ENCODE data around the gene UNC5B. TPM values are rescaled to one million over a fixed set of nuclear protein-coding genes. Genes with fewer than 3 reads are reported as not detected.

UNC5B gene
- total and polyA plus RNA-seq, 12 donors: 2.0 to 27.0 (median 8.8) TPM

DNA sequence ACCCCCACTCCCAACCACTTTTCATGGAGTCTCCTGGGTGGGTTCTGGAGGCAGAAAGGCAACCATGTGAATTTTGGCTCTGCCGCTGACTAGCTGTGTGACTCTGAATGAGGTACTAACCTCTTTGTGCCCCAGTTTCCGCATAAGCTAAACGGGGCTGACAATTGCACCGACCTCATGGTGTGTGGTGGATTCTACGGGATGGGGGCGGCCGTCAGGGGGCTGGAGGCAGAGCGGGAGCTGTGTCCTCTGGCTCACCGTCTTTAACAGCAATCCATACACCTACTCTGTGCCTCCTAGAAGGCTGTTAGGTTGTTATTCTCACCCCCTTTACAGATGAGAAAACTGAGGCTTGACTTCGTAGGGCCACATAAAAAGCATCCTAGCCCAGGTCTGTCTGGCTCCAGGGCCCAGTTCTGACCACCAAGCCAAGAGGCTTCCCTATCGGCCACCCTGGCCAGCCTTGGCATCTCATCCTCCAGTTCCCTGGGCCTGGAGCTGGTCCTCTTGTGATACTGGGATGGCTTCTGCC is 102.4 kb downstream of the UNC5B start:
- no peak for DNase-seq
- intact Hi-C loops (cut with DNase I): loop anchor here (5.0 to 10.0 kb wide), 6 partner anchors 68 to 498 kb away; no protein-coding TSS in a partner anchor
- no peaks in the 10 kb centered on the region for H3K27me3 ChIP-seq
- no peaks in the 10 kb centered on the region for H3K36me3 ChIP-seq (replicated peaks in 1 of 2)
- H3K27ac ChIP-seq: no peak overlapping the region
- peaks cover 0 to 19% of the 10 kb centered on the region in 2 donors for H3K4me1 ChIP-seq (replicated peaks in 1 of 2)
- TF ChIP-seq, protein P1, sequence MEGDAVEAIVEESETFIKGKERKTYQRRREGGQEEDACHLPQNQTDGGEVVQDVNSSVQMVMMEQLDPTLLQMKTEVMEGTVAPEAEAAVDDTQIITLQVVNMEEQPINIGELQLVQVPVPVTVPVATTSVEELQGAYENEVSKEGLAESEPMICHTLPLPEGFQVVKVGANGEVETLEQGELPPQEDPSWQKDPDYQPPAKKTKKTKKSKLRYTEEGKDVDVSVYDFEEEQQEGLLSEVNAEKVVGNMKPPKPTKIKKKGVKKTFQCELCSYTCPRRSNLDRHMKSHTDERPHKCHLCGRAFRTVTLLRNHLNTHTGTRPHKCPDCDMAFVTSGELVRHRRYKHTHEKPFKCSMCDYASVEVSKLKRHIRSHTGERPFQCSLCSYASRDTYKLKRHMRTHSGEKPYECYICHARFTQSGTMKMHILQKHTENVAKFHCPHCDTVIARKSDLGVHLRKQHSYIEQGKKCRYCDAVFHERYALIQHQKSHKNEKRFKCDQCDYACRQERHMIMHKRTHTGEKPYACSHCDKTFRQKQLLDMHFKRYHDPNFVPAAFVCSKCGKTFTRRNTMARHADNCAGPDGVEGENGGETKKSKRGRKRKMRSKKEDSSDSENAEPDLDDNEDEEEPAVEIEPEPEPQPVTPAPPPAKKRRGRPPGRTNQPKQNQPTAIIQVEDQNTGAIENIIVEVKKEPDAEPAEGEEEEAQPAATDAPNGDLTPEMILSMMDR (IDR thresholded peaks at IDR 0.05): no peak
- no peak for TF ChIP-seq POLR2A (IDR thresholded peaks at IDR 0.05)
- no peak overlapping the region for H3K4me3 ChIP-seq
- 31 to 59% (median 50%) methylated on average over 4 to 11 of the region's 11 CpGs for WGBS, 4 donors
- H3K9me3 ChIP-seq (replicated peaks in 1 of 3): no peaks in the 10 kb centered on the region

DNA sequence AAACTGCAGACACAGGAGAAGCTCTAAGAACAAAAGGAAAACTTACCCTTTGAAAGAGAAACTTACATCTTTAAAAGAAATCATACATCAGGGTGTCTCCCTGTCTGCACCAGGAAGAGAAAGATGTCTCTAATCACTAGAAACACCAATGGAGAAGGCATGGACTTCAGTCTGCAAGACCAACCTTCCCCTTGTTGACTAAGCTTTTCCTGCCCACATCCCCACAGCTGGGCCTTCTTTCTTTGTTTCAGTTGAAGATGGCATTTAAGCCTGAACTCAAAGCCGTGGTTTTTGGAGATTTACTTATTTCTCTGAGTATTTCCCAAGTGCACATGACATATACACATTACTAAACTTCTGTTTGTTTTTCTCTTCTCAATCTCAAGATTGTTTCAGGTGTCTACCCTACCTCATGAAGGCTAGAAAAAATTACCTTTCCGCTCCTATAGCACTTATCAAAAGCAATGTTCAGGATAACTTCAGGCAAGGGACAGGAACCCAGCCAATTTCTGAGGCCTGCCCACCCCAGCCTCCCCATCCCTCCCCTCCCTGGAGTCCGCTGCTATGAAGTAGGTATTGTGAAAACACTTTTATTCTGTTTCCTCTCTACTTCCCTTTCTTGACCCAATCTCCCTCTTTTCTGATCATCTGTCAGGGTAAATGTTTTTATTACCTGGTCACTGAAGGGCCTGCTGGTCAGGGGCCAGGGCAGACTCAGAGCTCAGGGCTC is 103.9 kb downstream of the UNC5B start:
- no peaks in the 10 kb centered on the region for H3K9me3 ChIP-seq (replicated peaks in 1 of 3)
- TF ChIP-seq, protein P1 (IDR thresholded peaks at IDR 0.05): no peak
- no peak for TF ChIP-seq POLR2A (IDR thresholded peaks at IDR 0.05)
- DNase-seq: no peak
- intact Hi-C loops (cut with DNase I): loop anchor here (5.0 to 10.0 kb wide), 5 partner anchors 66 to 389 kb away; no protein-coding TSS in a partner anchor
- no peak overlapping the region for H3K27ac ChIP-seq
- 75 to 81% (median 76%) methylated on average over 3 of the region's 3 CpGs for WGBS, 4 donors
- H3K4me1 ChIP-seq (replicated peaks in 1 of 2): peaks cover 0 to 22% of the 10 kb centered on the region in 2 donors
- H3K4me3 ChIP-seq: no peak overlapping the region
- no peaks in the 10 kb centered on the region for H3K36me3 ChIP-seq (replicated peaks in 1 of 2)
- H3K27me3 ChIP-seq: no peaks in the 10 kb centered on the region

DNA sequence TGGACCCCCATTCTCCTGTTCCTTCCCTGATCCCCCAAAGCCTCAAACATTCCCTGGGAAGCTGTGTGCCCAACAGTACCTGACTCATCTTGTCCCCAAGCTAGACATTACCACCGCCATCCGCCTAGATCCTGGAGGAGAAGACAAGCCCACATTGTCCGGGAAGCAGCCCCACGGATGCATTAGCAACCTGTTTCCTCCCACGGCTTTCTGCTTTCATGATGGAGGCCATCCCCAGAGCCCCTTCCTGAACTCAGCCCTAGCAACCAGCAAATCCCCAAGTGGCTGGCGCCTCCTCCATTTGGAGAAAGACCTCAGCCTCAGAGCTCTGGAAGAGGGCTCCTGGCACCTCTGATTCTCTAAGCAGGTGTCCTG is 104.4 kb downstream of the UNC5B start:
- H3K27ac ChIP-seq: no peak overlapping the region
- no peak for TF ChIP-seq POLR2A (IDR thresholded peaks at IDR 0.05)
- TF ChIP-seq, protein P1 (IDR thresholded peaks at IDR 0.05): no peak

DNA sequence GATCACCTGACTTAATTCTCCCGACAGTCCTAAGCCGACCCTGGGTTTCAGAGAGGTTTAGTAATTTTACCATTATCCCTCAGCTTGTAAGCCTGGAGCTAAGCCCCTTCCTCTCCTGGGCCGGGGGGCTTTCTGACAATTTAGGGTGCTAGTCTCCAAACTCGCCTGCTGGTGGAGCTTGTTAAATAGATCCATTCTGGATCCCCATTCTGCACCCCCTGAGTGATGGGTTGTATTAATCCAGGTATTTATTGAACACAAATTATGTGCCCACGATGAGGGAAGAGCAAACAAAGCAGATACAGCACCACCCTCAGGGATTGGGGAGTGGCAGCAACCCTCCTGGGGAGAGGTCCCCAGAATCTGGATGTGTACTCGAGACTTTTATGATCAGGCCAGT is 105.4 kb downstream of the UNC5B start:
- intact Hi-C loops (cut with DNase I): loop anchor here (5.0 to 10.0 kb wide), 5 partner anchors 65 to 387 kb away; no protein-coding TSS in a partner anchor
- H3K4me3 ChIP-seq: no peak overlapping the region
- H3K27ac ChIP-seq: no peak overlapping the region
- H3K9me3 ChIP-seq (replicated peaks in 1 of 3): no peaks in the 10 kb centered on the region
- no peaks in the 10 kb centered on the region for H3K36me3 ChIP-seq (replicated peaks in 1 of 2)
- WGBS, 4 donors: 72 to 80% (median 74%) methylated on average over 5 to 6 of the region's 6 CpGs
- H3K4me1 ChIP-seq (replicated peaks in 1 of 2): peaks cover 0 to 22% of the 10 kb centered on the region in 2 donors
- DNase-seq: no peak
- no peak for TF ChIP-seq POLR2A (IDR thresholded peaks at IDR 0.05)
- TF ChIP-seq, protein P1 (IDR thresholded peaks at IDR 0.05): no peak
- H3K27me3 ChIP-seq: no peaks in the 10 kb centered on the region

More for the DNA sequence above, 104.4 kb downstream of the UNC5B start:
- Histone ChIP-seq H3K9me3 (replicated peaks in 1 of 3) (no peaks in the 10 kb centered on the region), H3K4me3 (no peak overlapping the region), H3K36me3 (replicated peaks in 1 of 2) (no peaks in the 10 kb centered on the region), H3K27me3 (no peaks in the 10 kb centered on the region), H3K4me1 (replicated peaks in 1 of 2) (peaks cover 0 to 22% of the 10 kb centered on the region in 2 donors)
- 56 to 81% (median 71%) methylated on average over 3 to 6 of the region's 6 CpGs for WGBS, 4 donors
- no peak for DNase-seq
- intact Hi-C loops (cut with DNase I): loop anchor here (5.0 to 10.0 kb wide), 5 partner anchors 66 to 388 kb away; no protein-coding TSS in a partner anchor
